ENCODE data around the gene STX18.
"Not testable (repeated sequence)": the region's sequence is repeated elsewhere in the genome, so short reads cannot be mapped to it uniquely, and the experiment has no call there.

Gene STX18

DNA sequence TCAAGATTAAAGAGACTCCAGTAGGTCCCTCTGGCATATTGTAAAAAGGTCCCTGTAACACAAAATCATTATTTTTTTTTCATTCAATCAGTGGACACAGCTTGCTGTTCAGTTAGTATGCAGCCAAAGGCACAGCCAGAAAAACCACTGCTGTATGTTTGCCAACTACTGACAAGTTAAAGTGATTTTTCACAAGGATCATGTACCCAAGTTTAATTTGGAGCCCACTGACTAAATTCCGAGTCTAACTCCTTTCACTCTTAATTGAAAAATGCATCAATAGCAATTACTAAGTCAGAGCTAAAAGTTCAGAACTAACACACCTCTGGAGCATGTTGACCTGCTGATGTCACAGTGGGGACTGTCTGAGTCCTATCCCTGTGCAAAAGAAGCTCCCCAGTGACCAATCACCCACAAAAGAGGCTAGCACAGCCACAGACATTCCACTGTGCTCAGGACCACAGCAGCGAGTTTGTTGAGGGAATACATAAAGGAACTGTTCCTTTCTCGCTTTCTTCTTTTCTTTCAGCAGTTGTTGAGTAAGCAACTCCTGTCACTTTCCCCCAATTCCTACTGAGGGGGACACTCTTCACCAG lies 60.4 kb downstream of the STX18 start:
- no peak for DNase-seq (ENCODE audit: extremely low read depth in 1 of 2, low read depth in 1 of 2)

GRCh38 chr4:4480685-4481398 lies 61.0 kb downstream of the STX18 start:
- no peak for DNase-seq (ENCODE audit: extremely low read depth in 1 of 2, low read depth in 1 of 2)

- DNase-seq (ENCODE audit: extremely low read depth in 1 of 2, low read depth in 1 of 2), result no peak
These were observed 61.6 kb downstream of the STX18 start for GRCh38 chr4:4480205-4480604.

DNA sequence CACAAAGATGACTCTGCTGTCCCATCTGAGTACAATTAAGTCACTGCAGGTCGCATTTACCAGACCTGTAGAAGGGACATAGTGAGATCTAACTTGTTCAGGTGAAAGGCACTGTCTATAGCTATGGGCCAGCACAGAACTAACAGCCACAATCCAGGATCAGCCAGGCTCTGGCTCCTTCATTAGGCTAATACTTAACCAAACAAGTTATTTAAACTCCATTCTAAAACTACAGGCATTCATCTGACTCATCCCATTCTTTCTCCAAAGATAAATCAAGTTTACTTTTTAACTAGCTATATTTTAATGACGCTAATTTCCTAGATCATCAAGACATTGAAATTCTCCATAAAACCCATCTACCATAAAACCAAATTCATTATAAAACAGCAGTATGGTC lies 62.5 kb downstream of the STX18 start:
- DNase-seq (ENCODE audit: extremely low read depth in 1 of 2, low read depth in 1 of 2), result no peak

DNA sequence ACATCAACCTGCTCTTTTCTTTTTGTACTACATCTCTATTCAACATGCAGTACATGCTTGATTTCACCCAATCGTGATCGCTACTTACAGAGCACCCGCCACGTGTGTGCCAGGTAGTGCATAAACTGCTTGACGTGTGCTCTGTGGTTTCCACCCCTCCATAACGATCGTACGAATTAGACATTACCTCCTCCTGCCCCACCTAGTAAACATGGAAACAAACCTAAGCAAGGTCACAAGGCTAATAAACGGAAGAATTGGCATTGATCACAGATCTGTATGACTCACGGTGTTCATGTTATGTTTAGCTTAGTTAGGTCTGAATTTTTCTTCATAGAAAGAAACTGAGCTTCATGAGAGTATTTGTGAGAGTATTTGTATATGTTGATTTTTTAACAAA lies 64.1 kb downstream of the STX18 start:
- no peak for DNase-seq (ENCODE audit: extremely low read depth in 1 of 2, low read depth in 1 of 2)

- DNase-seq (ENCODE audit: extremely low read depth in 1 of 2, low read depth in 1 of 2), result no peak
These were observed 64.5 kb downstream of the STX18 start for GRCh38 chr4:4477391-4477790.

DNA sequence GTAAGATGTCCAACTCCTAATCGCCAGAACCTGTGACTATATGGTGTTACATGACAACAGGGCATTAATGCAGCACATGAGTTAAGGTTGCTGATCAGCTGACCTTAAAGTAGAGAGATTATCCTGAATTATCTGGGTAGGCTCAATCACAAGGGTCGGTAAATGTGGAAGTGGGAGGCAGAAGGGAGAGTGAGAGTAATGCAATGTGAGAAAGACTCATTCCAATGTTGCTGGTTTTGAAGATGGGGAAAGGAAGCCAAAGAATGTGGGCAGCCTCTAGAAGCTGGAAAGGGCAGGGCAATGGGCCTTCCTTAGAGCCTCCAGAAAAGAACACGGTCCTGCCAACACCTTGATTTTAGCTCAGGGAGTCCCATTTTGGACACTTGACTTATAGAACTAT lies 67.4 kb downstream of the STX18 start:
- DNase-seq (ENCODE audit: extremely low read depth in 1 of 2, low read depth in 1 of 2), result no peak

DNA sequence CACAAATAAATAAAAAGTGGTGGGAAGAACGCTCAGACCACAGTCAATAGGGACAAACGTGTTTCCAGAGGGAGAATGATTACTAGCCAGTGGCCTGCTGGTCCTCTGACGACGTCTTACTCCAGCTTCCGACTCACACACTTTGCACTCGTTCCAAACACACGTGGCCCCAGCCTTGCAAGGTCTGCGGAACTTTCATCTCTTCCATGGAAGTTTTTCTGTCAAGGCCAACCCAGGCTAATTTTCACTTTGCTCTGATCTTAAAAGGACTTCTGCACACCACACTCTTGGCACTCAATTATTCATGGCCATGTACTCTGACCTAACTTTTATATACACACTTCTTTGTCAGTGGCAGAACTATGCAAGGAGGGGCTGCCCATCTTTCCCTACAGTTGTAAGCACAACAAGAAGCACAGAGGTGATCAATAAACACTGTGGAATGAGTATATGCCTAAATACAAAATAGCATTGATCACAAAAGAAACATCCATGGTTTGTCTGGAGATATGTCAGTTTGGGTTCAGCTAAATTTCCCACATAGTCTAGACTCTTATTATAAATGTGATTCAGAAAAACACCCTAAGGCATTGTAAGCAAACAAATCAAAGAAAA lies 69.4 kb downstream of the STX18 start:
- DNase-seq (ENCODE audit: extremely low read depth in 1 of 2, low read depth in 1 of 2), result no peak

DNA sequence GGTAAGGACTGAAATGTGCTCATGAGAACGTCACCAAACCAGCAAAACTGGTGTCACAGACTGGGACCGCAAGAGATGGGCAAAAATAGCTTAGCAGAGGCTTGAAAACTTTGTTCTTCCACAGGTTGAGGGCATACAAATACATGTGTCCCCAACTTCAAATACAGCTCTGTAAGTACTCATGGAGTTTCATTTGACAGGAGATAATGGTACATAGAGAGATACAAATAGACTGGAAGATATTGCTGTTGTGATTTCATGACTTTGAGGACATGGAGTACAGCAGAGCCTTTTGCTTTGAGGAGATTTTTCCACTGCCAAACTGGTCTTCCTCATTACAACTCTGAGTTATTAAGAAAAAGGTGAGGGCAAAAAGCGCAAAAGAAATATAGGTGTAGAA lies 70.7 kb downstream of the STX18 start:
- no peak for DNase-seq (ENCODE audit: extremely low read depth in 1 of 2, low read depth in 1 of 2)

DNA sequence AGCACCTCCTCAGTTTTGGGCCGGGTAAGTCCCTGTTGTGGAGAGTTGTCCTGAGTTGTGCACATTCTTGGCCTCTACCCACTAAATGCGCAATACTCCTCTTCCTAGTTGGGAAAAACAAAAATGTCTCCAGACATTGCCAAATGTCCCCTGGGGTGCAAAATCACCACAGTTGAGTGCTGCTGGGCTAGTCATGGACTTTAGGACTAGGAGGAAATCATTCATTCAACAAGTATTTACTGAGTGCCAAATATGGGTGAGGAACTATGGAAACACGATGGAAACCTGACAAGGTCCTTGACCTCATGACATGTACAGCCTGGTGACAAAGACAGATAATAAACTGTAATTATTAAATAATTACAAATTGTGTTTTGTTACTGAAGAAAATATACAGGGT lies 71.6 kb downstream of the STX18 start:
- DNase-seq (ENCODE audit: extremely low read depth in 1 of 2, low read depth in 1 of 2), result no peak

DNA sequence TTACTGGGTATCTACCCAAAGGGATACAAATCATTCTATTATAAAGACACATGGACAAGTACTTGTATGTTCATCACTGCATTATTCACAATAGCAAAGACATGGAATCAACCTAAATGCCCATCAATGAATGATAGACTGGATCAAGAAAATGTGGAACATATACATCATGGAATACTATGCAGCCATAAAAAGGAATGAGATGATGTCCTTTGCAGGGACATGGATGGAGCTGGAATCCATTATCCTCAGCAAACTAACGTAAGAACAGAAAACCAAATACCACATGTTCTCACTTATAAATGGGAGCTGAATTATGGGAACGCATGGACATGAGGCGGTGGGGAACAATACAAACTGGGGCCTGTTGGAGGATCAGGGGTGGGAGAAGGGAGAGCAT lies 76.6 kb downstream of the STX18 start:
- DNase-seq (ENCODE audit: extremely low read depth in 1 of 2, low read depth in 1 of 2), result not testable (repeated sequence)

GRCh38 chr4:4462970-4463369 lies 78.9 kb downstream of the STX18 start:
- DNase-seq (ENCODE audit: extremely low read depth in 1 of 2, low read depth in 1 of 2), result no peak

DNA sequence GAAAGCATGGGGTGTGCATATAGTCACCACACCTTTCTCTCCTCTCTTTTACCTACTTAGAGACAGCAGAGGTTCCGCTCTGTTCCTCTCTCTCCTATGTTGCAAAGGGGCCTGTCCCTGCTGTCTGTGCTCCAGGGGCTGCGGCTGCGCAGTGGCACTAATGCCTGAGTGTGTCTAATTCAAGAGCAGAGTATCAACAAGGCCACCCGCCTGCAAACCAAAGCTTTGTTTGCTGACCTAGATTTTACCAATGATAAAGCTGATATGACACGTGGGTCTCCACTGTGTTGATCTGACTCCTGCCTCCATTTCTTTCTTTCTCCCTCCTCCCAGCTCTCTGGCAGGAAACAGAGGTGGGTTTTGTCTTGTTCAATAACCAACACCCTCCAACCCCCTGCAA lies 80.0 kb downstream of the STX18 start:
- peak; percentile 3 to 5 for DNase-seq (ENCODE audit: extremely low read depth in 1 of 2, low read depth in 1 of 2)

GRCh38 chr4:4461178-4461577 lies 80.7 kb downstream of the STX18 start:
- no peak for DNase-seq (ENCODE audit: extremely low read depth in 1 of 2, low read depth in 1 of 2)

DNA sequence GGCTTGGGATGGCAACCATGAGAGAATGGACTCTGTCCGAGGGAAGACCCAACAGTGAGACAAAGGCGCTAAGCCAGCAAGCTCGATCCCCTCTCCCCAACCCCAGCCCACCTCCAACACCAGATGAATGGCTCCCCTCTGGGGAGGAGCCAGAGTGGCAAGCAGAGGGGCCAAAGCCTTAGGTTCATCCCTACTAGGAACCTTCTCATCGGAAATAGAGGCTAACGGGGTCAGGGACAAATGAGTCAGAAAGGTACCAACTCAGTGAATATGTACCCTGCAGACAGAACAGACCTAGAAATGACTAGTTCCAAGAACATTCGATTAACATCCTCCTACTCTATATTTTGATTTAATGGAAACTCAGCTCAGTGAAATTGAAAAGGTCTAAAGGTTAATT lies 81.1 kb downstream of the STX18 start:
- DNase-seq (ENCODE audit: extremely low read depth in 1 of 2, low read depth in 1 of 2), result no peak

DNA sequence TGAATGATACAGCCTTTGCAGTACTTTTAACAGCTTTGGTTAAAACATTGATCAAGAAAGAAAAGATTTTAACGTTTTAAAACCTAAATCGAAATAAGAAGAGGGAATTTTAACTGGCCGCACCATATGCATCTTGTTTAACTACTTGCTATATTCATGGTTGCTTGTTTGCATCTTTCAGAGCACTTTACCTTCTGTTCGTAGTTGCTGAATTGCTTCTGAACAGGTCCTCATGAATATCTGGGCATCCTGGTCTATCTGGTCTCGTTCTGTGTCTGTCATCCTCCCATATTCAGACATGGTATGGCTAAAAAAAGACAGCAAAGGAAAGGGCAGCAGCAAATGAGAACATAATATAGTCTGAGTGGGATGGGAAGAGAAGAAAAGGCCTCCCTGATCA lies 82.7 kb downstream of the STX18 start:
- DNase-seq (ENCODE audit: extremely low read depth in 1 of 2, low read depth in 1 of 2), result no peak

DNA sequence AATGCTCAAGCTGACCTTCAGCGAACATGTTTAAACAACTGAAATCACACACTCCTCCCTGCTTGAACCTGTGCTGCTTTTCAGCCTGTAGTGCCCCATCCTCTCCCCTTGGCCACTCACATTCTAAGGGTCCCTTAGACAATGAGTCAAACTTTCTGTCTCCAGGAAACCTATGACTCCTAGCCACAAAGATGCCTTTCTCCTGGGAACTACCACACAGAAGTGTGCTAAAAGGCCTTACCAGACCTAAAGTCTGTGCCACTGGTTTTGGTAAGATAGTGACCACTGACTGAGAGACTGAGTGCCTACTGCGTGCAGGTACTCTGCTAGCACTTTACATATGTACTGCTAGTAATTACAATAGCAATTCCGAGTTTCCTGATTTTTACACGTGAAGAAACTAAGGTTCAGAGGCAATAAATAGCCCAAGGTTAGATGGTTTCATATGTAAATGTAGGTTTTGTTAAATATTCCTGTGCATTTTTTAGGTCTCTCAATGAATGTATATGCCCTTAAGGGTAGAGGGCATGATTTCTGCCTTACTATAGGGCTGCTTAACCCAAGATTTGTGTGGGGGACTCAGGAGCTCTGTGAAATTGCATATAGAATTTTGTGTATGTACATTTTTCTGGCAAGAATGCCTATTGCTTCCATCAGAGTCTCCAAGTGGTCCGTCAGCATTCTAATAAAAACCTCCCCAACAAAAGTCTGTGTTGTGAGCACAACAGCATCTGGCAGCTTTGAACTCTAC lies 83.9 kb downstream of the STX18 start:
- no peak for DNase-seq (ENCODE audit: extremely low read depth in 1 of 2, low read depth in 1 of 2)

GRCh38 chr4:4456816-4457578 lies 84.9 kb downstream of the STX18 start:
- no peak for DNase-seq (ENCODE audit: extremely low read depth in 1 of 2, low read depth in 1 of 2)

DNA sequence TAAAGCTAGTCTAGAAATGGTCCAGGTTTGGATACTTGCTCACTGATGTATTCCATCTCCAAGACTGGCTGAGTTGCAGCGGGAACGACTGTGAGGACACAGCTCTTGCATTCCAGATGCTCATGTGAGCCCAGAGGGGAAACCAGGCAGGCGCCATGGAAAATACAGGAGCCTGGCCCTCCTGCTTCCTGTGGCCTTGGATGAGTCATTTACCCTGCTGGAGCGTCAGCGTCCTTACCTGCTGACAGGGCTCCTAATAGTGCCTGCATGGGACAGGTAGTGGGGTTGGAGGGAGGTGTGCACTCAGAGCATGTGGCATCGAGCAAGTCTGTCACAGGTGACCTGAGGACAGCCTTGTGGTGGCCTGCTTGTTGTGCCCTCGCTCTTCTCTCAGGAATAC lies 85.5 kb downstream of the STX18 start:
- DNase-seq (ENCODE audit: extremely low read depth in 1 of 2, low read depth in 1 of 2), result no peak

GRCh38 chr4:4455210-4455865 lies 86.5 kb downstream of the STX18 start:
- DNase-seq (ENCODE audit: extremely low read depth in 1 of 2, low read depth in 1 of 2), result no peak

DNA sequence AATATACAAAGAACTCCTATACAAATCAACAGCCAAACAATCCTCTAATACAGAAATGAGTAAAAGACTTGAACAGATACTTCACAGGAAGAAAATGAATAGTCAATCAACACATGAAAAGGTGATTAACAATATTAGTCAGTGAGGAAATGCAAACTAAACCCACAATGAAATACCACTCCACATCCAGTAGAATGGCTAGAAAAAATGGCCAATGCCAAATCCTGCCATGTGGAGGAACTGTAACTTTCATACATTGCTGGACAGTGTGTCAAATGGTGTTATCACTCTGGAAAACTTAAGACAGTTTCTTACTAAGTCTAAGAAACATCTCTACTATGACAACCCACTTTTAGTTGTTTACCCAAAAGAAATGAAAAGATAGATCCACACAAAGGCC lies 95.4 kb downstream of the STX18 start:
- DNase-seq (ENCODE audit: extremely low read depth in 1 of 2, low read depth in 1 of 2), result no peak

Measured in activated CD8-positive, alpha-beta memory T cell treated with anti-CD3 and anti-CD28 coated beads for 1 hour (primary cell).